KMS-11 (cell line): Measurements from ENCODE around the gene AVPR2.

ENCODE experiments used
- H2AFZ ChIP-seq: fragments of 200-600 bp; sonication (generic); 2 replicates; pipeline ENCODE4 v1.6.1; 2016; ENCODE audit warnings: antibody characterized with exemption, mixed run types, low read depth
- H3K27ac ChIP-seq: fragments of 200-600 bp; sonication (generic); 2 replicates; pipeline ENCODE4 v1.6.1; 2016; ENCODE audit warnings: mild to moderate bottlenecking, mixed run types
- H3K27me3 ChIP-seq: fragments of 200-600 bp; sonication (generic); 2 replicates; pipeline ENCODE4 v1.6.1; 2017; ENCODE audit warnings: mild to moderate bottlenecking, low read depth, mixed run types, moderate library complexity; ENCODE audit not compliant: insufficient read depth
- H3K36me3 ChIP-seq: fragments of 200-600 bp; sonication (generic); 2 replicates; pipeline ENCODE4 v1.6.1; 2017; ENCODE audit warnings: mild to moderate bottlenecking, mixed run types; ENCODE audit not compliant: insufficient read depth
- H3K4me1 ChIP-seq: fragments of 200-600 bp; sonication (generic); 2 replicates; pipeline ENCODE4 v1.6.1; 2016; ENCODE audit warnings: mild to moderate bottlenecking, low read depth, mixed run types; ENCODE audit not compliant: poor library complexity, severe bottlenecking
- H3K4me2 ChIP-seq: fragments of 200-600 bp; sonication (generic); 2 replicates; pipeline ENCODE4 v1.7.0; 2016; ENCODE audit warnings: mild to moderate bottlenecking, mixed run types
- H3K4me3 ChIP-seq: fragments of 200-600 bp; sonication (generic); IDR thresholded peaks from 2 replicates; pipeline ENCODE4 v1.6.1; 2017; ENCODE audit warnings: low read depth, low read length, mixed read lengths; ENCODE audit not compliant: insufficient read depth
- H3K79me2 ChIP-seq: fragments of 200-600 bp; sonication (generic); 2 replicates; pipeline ENCODE4 v1.6.1; 2016; ENCODE audit warnings: low read depth, mixed run types; ENCODE audit not compliant: insufficient read depth
- H3K9ac ChIP-seq: fragments of 200-600 bp; sonication (generic); 2 replicates; pipeline ENCODE4 v1.6.1; 2016; ENCODE audit warnings: mild to moderate bottlenecking, mixed run types
- H4K20me1 ChIP-seq: fragments of 200-600 bp; sonication (generic); 2 replicates; pipeline ENCODE4 v1.6.1; 2016; ENCODE audit warnings: mild to moderate bottlenecking, mixed run types; ENCODE audit not compliant: insufficient read depth
- TF ChIP-seq, protein P1 (sequence below): fragments of 200-600 bp; sonication (generic); conservative IDR thresholded peaks from 2 replicates; pipeline ENCODE4 v1.6.1; 2017; ENCODE audit warnings: low read depth, mild to moderate bottlenecking, antibody characterized with exemption, low read length, moderate library complexity, mixed read lengths

AVPR2 gene

GRCh38 chrX:153864561-153865320 is 39.7 kb upstream of the AVPR2 start:
- H3K4me2 ChIP-seq: no peak overlapping the region
- peaks cover 84% of the 10 kb centered on the region; the same call in 1 of the 2 replicates for H3K27me3 ChIP-seq
- no peaks in the 10 kb centered on the region for H4K20me1 ChIP-seq
- no peaks in the 10 kb centered on the region for H3K4me1 ChIP-seq
- TF ChIP-seq, protein P1, sequence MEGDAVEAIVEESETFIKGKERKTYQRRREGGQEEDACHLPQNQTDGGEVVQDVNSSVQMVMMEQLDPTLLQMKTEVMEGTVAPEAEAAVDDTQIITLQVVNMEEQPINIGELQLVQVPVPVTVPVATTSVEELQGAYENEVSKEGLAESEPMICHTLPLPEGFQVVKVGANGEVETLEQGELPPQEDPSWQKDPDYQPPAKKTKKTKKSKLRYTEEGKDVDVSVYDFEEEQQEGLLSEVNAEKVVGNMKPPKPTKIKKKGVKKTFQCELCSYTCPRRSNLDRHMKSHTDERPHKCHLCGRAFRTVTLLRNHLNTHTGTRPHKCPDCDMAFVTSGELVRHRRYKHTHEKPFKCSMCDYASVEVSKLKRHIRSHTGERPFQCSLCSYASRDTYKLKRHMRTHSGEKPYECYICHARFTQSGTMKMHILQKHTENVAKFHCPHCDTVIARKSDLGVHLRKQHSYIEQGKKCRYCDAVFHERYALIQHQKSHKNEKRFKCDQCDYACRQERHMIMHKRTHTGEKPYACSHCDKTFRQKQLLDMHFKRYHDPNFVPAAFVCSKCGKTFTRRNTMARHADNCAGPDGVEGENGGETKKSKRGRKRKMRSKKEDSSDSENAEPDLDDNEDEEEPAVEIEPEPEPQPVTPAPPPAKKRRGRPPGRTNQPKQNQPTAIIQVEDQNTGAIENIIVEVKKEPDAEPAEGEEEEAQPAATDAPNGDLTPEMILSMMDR: no peak
- H2AFZ ChIP-seq: no peak overlapping the region
- H3K4me3 ChIP-seq: no peak overlapping the region
- H3K9ac ChIP-seq: no peak overlapping the region
- no peaks in the 10 kb centered on the region for H3K36me3 ChIP-seq
- H3K79me2 ChIP-seq: no peaks in the 10 kb centered on the region
- H3K27ac ChIP-seq: no peak overlapping the region

- TF ChIP-seq, protein P1: no peak
- Histone ChIP-seq H4K20me1 (no peaks in the 10 kb centered on the region), H3K9ac (no peak overlapping the region)
Observed at GRCh38 chrX:153865321-153865580, 39.2 kb upstream of the AVPR2 start.

GRCh38 chrX:153865685-153866084 is 38.8 kb upstream of the AVPR2 start:
- Histone ChIP-seq H3K9ac (no peak overlapping the region), H3K4me1 (no peaks in the 10 kb centered on the region), H2AFZ (no peak overlapping the region), H3K79me2 (no peaks in the 10 kb centered on the region), H4K20me1 (no peaks in the 10 kb centered on the region), H3K4me3 (no peak overlapping the region), H3K27me3 (peaks cover 83% of the 10 kb centered on the region; the same call in 1 of the 2 replicates), H3K4me2 (no peak overlapping the region), H3K27ac (no peak overlapping the region), H3K36me3 (no peaks in the 10 kb centered on the region)
- TF ChIP-seq, protein P1: no peak

More at GRCh38 chrX:153865321-153865580, 39.2 kb upstream of the AVPR2 start:
- Histone ChIP-seq H3K36me3 (no peaks in the 10 kb centered on the region), H2AFZ (no peak overlapping the region), H3K27me3 (peaks cover 82% of the 10 kb centered on the region; the same call in 1 of the 2 replicates), H3K4me2 (no peak overlapping the region), H3K4me1 (no peaks in the 10 kb centered on the region), H3K79me2 (no peaks in the 10 kb centered on the region), H3K4me3 (no peak overlapping the region), H3K27ac (no peak overlapping the region)

DNA sequence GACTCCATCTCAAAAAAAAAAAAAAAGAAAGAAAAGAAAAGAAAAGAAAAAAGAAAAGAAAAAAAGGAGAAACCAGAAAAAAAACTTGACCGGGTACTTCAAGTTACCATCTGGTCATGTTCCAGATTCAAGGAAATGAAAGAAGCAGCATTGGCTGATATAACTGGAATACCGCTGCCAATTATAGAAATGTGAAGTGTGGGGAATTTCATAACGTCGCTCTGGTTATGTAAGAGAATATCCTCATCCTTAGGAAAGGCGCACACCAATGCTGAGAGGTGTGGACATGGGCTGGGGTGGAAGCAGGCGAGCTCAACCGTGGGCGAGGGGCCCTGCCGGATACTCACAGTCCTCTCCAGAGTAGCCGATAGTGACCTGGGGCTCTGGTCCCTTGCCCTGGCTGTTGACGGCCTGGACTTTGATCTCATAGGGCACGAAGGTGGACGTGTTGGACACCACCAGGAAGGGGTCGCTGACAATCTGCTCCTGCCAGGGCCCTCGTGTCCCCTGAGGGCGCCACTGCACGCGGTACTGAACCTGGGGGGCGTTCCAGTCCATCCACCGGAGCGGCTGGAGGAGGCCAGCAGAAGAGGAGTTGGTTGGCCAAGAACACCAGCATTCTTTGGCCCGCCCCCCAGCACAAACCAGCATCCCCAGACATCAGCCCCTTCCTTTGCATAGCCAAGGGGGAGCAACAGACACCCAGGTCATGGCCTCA is 38.0 kb upstream of the AVPR2 start:
- no peaks in the 10 kb centered on the region for H3K79me2 ChIP-seq
- H4K20me1 ChIP-seq: no peaks in the 10 kb centered on the region
- TF ChIP-seq, protein P1: no peak
- peaks cover 80% of the 10 kb centered on the region; the same call in 1 of the 2 replicates for H3K27me3 ChIP-seq
- no peak overlapping the region for H3K9ac ChIP-seq
- H3K36me3 ChIP-seq: no peaks in the 10 kb centered on the region
- H3K4me2 ChIP-seq: no peak overlapping the region
- no peak overlapping the region for H3K4me3 ChIP-seq
- no peak overlapping the region for H3K27ac ChIP-seq
- H3K4me1 ChIP-seq: no peaks in the 10 kb centered on the region
- H2AFZ ChIP-seq: no peak overlapping the region
